Epidermal melanocyte (primary cell): ENCODE results near the gene USP2.

ENCODE experiments used
- DNase-seq: peaks from one replicate; pipeline ENCODE4 v3.0.0; 2011; ENCODE audit warnings: low spot score; ENCODE audit not compliant: insufficient read length

The USP2 gene

GRCh38 chr11:119363851-119364590 lies 17.5 kb downstream of the USP2 start:
- DNase-seq, result peak; percentile 50

GRCh38 chr11:119363081-119363850 lies 18.2 kb downstream of the USP2 start:
- DNase-seq, result no peak

- DNase-seq, result no peak
Observed at GRCh38 chr11:119362741-119363080, 18.8 kb downstream of the USP2 start.

GRCh38 chr11:119361941-119362725 lies 19.4 kb downstream of the USP2 start:
- no peak for DNase-seq

- DNase-seq, result no peak
Observed at GRCh38 chr11:119361056-119361787, 20.3 kb downstream of the USP2 start.

GRCh38 chr11:119359365-119360214 lies 21.9 kb downstream of the USP2 start:
- no peak for DNase-seq

- DNase-seq, result no peak
Observed at GRCh38 chr11:119357074-119357473, 24.4 kb downstream of the USP2 start.

- DNase-seq, result peak; percentile 96
Observed at GRCh38 chr11:119356349-119357031, 25.0 kb downstream of the USP2 start.

GRCh38 chr11:119355091-119355843 lies 26.2 kb downstream of the USP2 start:
- DNase-seq, result no peak

GRCh38 chr11:119352857-119353260 lies 28.6 kb downstream of the USP2 start:
- DNase-seq, result peak; percentile 20

GRCh38 chr11:119351232-119351631 lies 30.3 kb downstream of the USP2 start:
- DNase-seq, result no peak

GRCh38 chr11:119350302-119350701 lies 31.2 kb downstream of the USP2 start:
- peak; percentile 5 for DNase-seq

- DNase-seq, result peak; percentile 15
Observed at GRCh38 chr11:119347940-119348605, 33.4 kb downstream of the USP2 start.

GRCh38 chr11:119347242-119347641 lies 34.2 kb downstream of the USP2 start:
- peak; percentile 41 for DNase-seq

- DNase-seq, result no peak
Observed at GRCh38 chr11:119346605-119347004, 34.9 kb downstream of the USP2 start, which contains the start of gene MFRP. Gene MFRP, minus strand, starts transcription at chr11:119346705. Its CDS starts 192 bp downstream, at chr11:119346513.

GRCh38 chr11:119345685-119346084 lies 35.8 kb downstream of the USP2 start:
- no peak for DNase-seq

- peak; percentile 6 for DNase-seq
Observed at GRCh38 chr11:119344291-119345010, 37.0 kb downstream of the USP2 start.

GRCh38 chr11:119343726-119344125 lies 37.8 kb downstream of the USP2 start:
- DNase-seq, result no peak
